A549 treated with DMSO at 1 μM for 4 hours (cell line): ENCODE measurements around the gene CARM1. TPM values are rescaled to one million over a fixed set of nuclear protein-coding genes. Genes with fewer than 3 reads are reported as not detected.

ENCODE experiments used
- total RNA-seq: library from RNA; stranded (reverse); fragments of 200-300 nt; extraction: Qiagen RNA extraction; gene quantifications from 5 replicates; pipeline ENCODE4 v1.2.3, GENCODE V29; 2022; ENCODE audit warnings: low read depth

CARM1 gene
- total RNA-seq: 44.1 to 55.9 TPM (median 44.8 TPM) in 5 replicates

GRCh38 chr19:10870955-10871603 is at the start of gene CARM1:
CARM1 (plus strand) TSS chr19:10871553; CDS start chr19:10871703, 150 bp downstream.

GRCh38 chr19:10835754-10836478 is 35.4 kb upstream of the CARM1 start, which contains the start of gene TMED1:
TMED1 (minus strand) TSS chr19:10836212; CDS start chr19:10836191, 21 bp downstream.

GRCh38 chr19:10848230-10848856 is 23.0 kb upstream of the CARM1 start, which contains the start of gene C19orf38:
C19orf38 (plus strand) TSS chr19:10848415; CDS start chr19:10848509, 94 bp downstream.

GRCh38 chr19:10928563-10929401 is 57.4 kb downstream of the CARM1 start, which contains the start of the genes TIMM29 and YIPF2:
TIMM29 (plus strand) TSS chr19:10928811; CDS start chr19:10928823, 12 bp downstream.
YIPF2 (minus strand) TSS chr19:10928639; CDS start chr19:10928410, 229 bp downstream.

GRCh38 chr19:10960314-10961072 is 89.1 kb downstream of the CARM1 start, which contains the start of gene SMARCA4:
SMARCA4 (plus strand) TSS chr19:10961030; CDS start chr19:10984152, 23,122 bp downstream.

Other genes with a start within 250 kb of the CARM1 start
- gene SLC44A2, start 246.0 kb upstream of the CARM1 start, total RNA-seq: 5.4 to 8.1 TPM (median 6.6 TPM) in 5 replicates
- 169 to 194 TPM (median 184 TPM) in 5 replicates for gene ILF3, start 217.2 kb upstream of the CARM1 start, total RNA-seq
- gene QTRT1, start 170.1 kb upstream of the CARM1 start, total RNA-seq: 30.4 to 37.4 TPM (median 33.7 TPM) in 5 replicates
- gene DNM2, start 153.5 kb upstream of the CARM1 start, total RNA-seq: 44.3 to 59.1 TPM (median 54.4 TPM) in 5 replicates
- gene TMED1, start 35.3 kb upstream of the CARM1 start, total RNA-seq: 25.2 to 30.2 TPM (median 28.9 TPM) in 5 replicates
- gene C19orf38, start 23.1 kb upstream of the CARM1 start, total RNA-seq: 0.10 to 0.23 TPM (median 0.11 TPM) in 4 of 5 replicates, not detected in the other
- gene YIPF2, start 57.1 kb downstream of the CARM1 start, total RNA-seq: 18.0 to 22.7 TPM (median 19.1 TPM) in 5 replicates
- 12.3 to 19.2 TPM (median 17.3 TPM) in 5 replicates for gene TIMM29, start 57.3 kb downstream of the CARM1 start, total RNA-seq
- 7.7 to 11.5 TPM (median 10.1 TPM) in 5 replicates for gene SMARCA4, start 89.5 kb downstream of the CARM1 start, total RNA-seq
- 25.6 to 35.9 TPM (median 33.0 TPM) in 5 replicates for gene LDLR, start 217.9 kb downstream of the CARM1 start, total RNA-seq